ENCODE data around the gene EFNA5.

EFNA5 gene

GRCh38 chr5:107636555-107636954 lies 34.2 kb downstream of the EFNA5 start:
- no peak for DNase-seq

- no peak for DNase-seq
These were observed 34.7 kb downstream of the EFNA5 start for GRCh38 chr5:107636068-107636467.

- DNase-seq = no peak
These were observed 35.5 kb downstream of the EFNA5 start for GRCh38 chr5:107634981-107635848.

- DNase-seq = no peak
These were observed 37.4 kb downstream of the EFNA5 start for GRCh38 chr5:107633171-107633901.

GRCh38 chr5:107631805-107632362 lies 38.9 kb downstream of the EFNA5 start:
- DNase-seq = no peak

- no peak for DNase-seq
These were observed 40.6 kb downstream of the EFNA5 start for GRCh38 chr5:107630184-107630583.

- no peak for DNase-seq
These were observed 46.5 kb downstream of the EFNA5 start for GRCh38 chr5:107624235-107624634.

- no peak for DNase-seq
These were observed 49.6 kb downstream of the EFNA5 start for GRCh38 chr5:107621089-107621488.

- DNase-seq = no peak
These were observed 51.0 kb downstream of the EFNA5 start for GRCh38 chr5:107619781-107620180.

- DNase-seq = no peak
These were observed 52.5 kb downstream of the EFNA5 start for GRCh38 chr5:107618242-107618641.

- no peak for DNase-seq
These were observed 53.7 kb downstream of the EFNA5 start for GRCh38 chr5:107617052-107617451.

- no peak for DNase-seq
These were observed 54.5 kb downstream of the EFNA5 start for GRCh38 chr5:107616213-107616612.

- no peak for DNase-seq
These were observed 55.4 kb downstream of the EFNA5 start for GRCh38 chr5:107615299-107615817.

- no peak for DNase-seq
These were observed 58.2 kb downstream of the EFNA5 start for GRCh38 chr5:107612541-107612940.

GRCh38 chr5:107610798-107611197 lies 59.9 kb downstream of the EFNA5 start:
- no peak for DNase-seq

GRCh38 chr5:107607671-107608345 lies 62.9 kb downstream of the EFNA5 start:
- DNase-seq = no peak

GRCh38 chr5:107607196-107607595 lies 63.5 kb downstream of the EFNA5 start:
- no peak for DNase-seq

GRCh38 chr5:107605596-107606125 lies 65.1 kb downstream of the EFNA5 start:
- DNase-seq = no peak

- no peak for DNase-seq
These were observed 65.7 kb downstream of the EFNA5 start for GRCh38 chr5:107604990-107605389.

GRCh38 chr5:107604146-107604910 lies 66.4 kb downstream of the EFNA5 start:
- DNase-seq = no peak

GRCh38 chr5:107603349-107603748 lies 67.4 kb downstream of the EFNA5 start:
- DNase-seq = no peak

- no peak for DNase-seq
These were observed 67.8 kb downstream of the EFNA5 start for GRCh38 chr5:107602896-107603295.
